Sigmoid colon (tissue), 7 donors: ENCODE results near the gene LRRTM4. TPM values are rescaled to one million over a fixed set of nuclear protein-coding genes. Genes with fewer than 3 reads are reported as not detected.

Source experiments
- DNase-seq: peaks from one replicate; pipeline ENCODE4 v3.0.0-alpha.2; 2019
- H3K27ac ChIP-seq, 4 donors: fragments of 200-600 bp; sonication (generic); one replicate each; pipeline ENCODE4 v1.5.1; 2016 to 2019; ENCODE audit warnings: mild to moderate bottlenecking in 1 of 4
- H3K27me3 ChIP-seq, 3 donors: fragments of 200-600 bp; sonication (generic); one replicate each; pipeline ENCODE4 v1.5.1; 2019; ENCODE audit warnings: mild to moderate bottlenecking in 1 of 3
- H3K36me3 ChIP-seq, 4 donors: fragments of 200-600 bp; sonication (generic); one replicate each; pipeline ENCODE4 v1.5.1; 2016 to 2019
- H3K4me1 ChIP-seq, 4 donors: fragments of 200-600 bp; sonication (generic); one replicate each; pipeline ENCODE4 v1.5.1; 2017 to 2019
- H3K4me3 ChIP-seq, 4 donors: fragments of 200-600 bp; sonication (generic); one replicate each; pipeline ENCODE4 v1.5.1; 2017 to 2019; ENCODE audit warnings: mild to moderate bottlenecking in 2 of 4, moderate library complexity in 1 of 4
- H3K9me3 ChIP-seq, 4 donors: fragments of 200-600 bp in 3 of 4; sonication (generic) in 3 of 4; one replicate each; pipeline versions ENCODE4 v1.5.1 to v1.6.1; 2013 to 2019
- EP300 ChIP-seq, 4 donors: sonication (generic); formaldehyde crosslinking; IDR thresholded peaks; one replicate each; pipeline ENCODE4 v1.6.1; 2017; ENCODE audit warnings: antibody characterized with exemption in 4 of 4
- POLR2A ChIP-seq, 2 donors: fragments of 450-650 bp; IDR thresholded peaks; one replicate each; pipeline ENCODE4 v1.6.1; 2016; ENCODE audit warnings: antibody characterized with exemption in 2 of 2, mild to moderate bottlenecking in 2 of 2, moderate library complexity in 2 of 2
- POLR2AphosphoS5 ChIP-seq, 4 donors: sonication (generic); formaldehyde crosslinking; IDR thresholded peaks; one replicate each; pipeline ENCODE4 v1.6.1; 2017; ENCODE audit warnings: antibody characterized with exemption in 4 of 4
- WGBS, 2 donors: extraction: QIAGEN DNeasy Blood & Tissue Kit; methylation state at CpG; one replicate each; pipeline ENCODE4 v1.1.7; 2013; 5-methylcytosine and 5-hydroxymethylcytosine counted together
- intact Hi-C: fragments of 100-400 bp; cut with DNase I; formaldehyde crosslinking; loops from one replicate; pipeline ENCODE4 v1.15.1; 2023
- polyA plus RNA-seq, 3 donors: library from polyadenylated mRNA; stranded (reverse); fragments of 200-250 nt; gene quantifications; one replicate each; pipeline ENCODE4 v1.2.3, GENCODE V29; 2013
- total RNA-seq, 4 donors: library from RNA; depleted of rRNA; stranded (reverse); fragments of >200 nt; gene quantifications; one replicate each; pipeline ENCODE4 v1.1.0, GENCODE V29; 2016
- TF ChIP-seq, protein P1 (sequence below), 4 experiments: fragments of 450-650 bp in 3 of 4; fragments of 200-600 bp in 1 of 4; IDR thresholded peaks; one replicate each; pipeline ENCODE4 v1.5.1; 2016 to 2019; ENCODE audit warnings: antibody characterized with exemption in 4 of 4, mild to moderate bottlenecking in 3 of 4, moderate library complexity in 2 of 4
- donor health status: healthy with polysubstance abuse.
- donor health status: Bipolar disorder and iron deficiency.
- donor health status: healthy.

Gene LRRTM4
- total and polyA plus RNA-seq, 7 donors = 0.17 to 1.1 (median 0.55) TPM; not detected in 2

DNA sequence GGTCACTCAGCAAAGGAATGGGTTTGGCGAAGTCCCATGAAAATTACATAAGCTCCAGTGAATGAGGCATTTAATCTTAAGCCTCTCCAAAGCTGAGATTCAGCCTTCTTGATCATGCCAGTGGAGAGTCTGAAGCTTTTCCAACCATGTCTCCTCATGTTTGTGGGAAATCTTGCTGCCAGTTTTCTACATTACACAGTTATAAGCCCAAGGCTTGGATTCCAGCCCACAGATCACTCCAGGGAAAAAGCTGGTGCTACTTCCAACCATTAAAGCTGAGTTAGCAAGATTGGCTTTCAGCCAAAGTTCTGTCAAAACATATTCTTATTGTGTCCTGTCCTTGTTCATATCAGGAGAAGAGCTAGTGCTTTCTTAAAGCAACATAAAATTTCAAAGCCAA, 293.8 kb downstream of the LRRTM4 start:
- Histone ChIP-seq H3K4me1 (peaks cover 0 to 15% (median 7%) of the 10 kb centered on the region in 4 donors), H3K27me3 (no peaks in the 10 kb centered on the region), H3K9me3 (no peaks in the 10 kb centered on the region), H3K4me3 (no peak overlapping the region), H3K27ac (no peak overlapping the region), H3K36me3 (no peaks in the 10 kb centered on the region)
- TF ChIP-seq POLR2AphosphoS5 (IDR thresholded peaks at IDR 0.05) (no peak), EP300 (IDR thresholded peaks at IDR 0.05) (no peak), POLR2A (IDR thresholded peaks at IDR 0.05) (no peak)
- TF ChIP-seq, protein P1, sequence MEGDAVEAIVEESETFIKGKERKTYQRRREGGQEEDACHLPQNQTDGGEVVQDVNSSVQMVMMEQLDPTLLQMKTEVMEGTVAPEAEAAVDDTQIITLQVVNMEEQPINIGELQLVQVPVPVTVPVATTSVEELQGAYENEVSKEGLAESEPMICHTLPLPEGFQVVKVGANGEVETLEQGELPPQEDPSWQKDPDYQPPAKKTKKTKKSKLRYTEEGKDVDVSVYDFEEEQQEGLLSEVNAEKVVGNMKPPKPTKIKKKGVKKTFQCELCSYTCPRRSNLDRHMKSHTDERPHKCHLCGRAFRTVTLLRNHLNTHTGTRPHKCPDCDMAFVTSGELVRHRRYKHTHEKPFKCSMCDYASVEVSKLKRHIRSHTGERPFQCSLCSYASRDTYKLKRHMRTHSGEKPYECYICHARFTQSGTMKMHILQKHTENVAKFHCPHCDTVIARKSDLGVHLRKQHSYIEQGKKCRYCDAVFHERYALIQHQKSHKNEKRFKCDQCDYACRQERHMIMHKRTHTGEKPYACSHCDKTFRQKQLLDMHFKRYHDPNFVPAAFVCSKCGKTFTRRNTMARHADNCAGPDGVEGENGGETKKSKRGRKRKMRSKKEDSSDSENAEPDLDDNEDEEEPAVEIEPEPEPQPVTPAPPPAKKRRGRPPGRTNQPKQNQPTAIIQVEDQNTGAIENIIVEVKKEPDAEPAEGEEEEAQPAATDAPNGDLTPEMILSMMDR (IDR thresholded peaks at IDR 0.05) = no peak
- DNase-seq = no peak
- WGBS, 2 donors = 83 to 90% methylated on average over 1 of the region's 1 CpG
- intact Hi-C loops = no loop called here

DNA sequence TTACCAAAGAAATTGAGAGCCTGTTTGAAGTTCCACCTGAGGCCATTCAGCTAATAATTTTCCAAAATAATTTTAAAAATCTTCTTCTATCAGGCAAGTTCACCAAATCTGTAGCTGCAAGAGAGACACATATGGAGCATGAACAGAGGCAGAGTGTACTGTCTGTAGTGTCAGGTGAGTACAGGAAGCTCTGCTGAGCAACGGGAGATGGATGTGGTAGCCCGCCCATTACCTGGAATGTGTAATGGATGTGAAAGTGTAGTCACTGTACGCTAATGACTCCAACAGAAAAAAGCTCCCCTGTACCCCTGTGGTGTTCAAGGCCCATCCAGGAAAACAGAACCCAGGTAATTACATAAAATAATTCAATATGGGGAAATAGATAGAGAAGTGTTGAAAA, 311.5 kb downstream of the LRRTM4 start:
- no peak for TF ChIP-seq POLR2AphosphoS5 (IDR thresholded peaks at IDR 0.05)
- no peak for TF ChIP-seq POLR2A (IDR thresholded peaks at IDR 0.05)
- TF ChIP-seq, protein P1 (IDR thresholded peaks at IDR 0.05) = no peak
- TF ChIP-seq EP300 (IDR thresholded peaks at IDR 0.05) = no peak
- Histone ChIP-seq H3K9me3 (no peaks in the 10 kb centered on the region), H3K4me3 (no peak overlapping the region), H3K27me3 (no peaks in the 10 kb centered on the region), H3K36me3 (no peaks in the 10 kb centered on the region), H3K27ac (no peak overlapping the region), H3K4me1 (no peaks in the 10 kb centered on the region)
- intact Hi-C loops = no loop called here
- DNase-seq = no peak
- 69 to 82% methylated on average over 3 of the region's 3 CpGs for WGBS, 2 donors

DNA sequence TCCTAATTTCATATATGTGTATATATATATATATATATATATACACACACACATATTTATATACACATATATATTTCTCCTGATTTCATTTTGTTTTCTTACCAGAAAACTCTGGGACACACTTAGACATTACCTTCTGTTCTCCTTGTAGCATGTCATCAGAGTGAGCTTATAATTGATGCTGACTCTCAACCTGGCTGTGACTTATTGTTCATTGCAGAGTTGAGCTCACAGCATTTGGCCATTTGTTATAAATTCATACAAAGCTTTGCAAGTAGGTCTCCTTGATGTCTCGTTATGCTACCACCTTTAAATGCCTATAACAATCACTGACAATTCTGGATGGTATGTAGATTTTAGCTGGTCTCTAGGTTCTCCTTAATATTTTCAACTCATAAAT, 314.8 kb downstream of the LRRTM4 start:
- Histone ChIP-seq H3K9me3 (no peaks in the 10 kb centered on the region), H3K4me1 (no peaks in the 10 kb centered on the region), H3K27ac (no peak overlapping the region), H3K27me3 (no peaks in the 10 kb centered on the region), H3K4me3 (no peak overlapping the region), H3K36me3 (no peaks in the 10 kb centered on the region)
- no peak for TF ChIP-seq POLR2A (IDR thresholded peaks at IDR 0.05)
- TF ChIP-seq POLR2AphosphoS5 (IDR thresholded peaks at IDR 0.05) = no peak
- TF ChIP-seq, protein P1 (IDR thresholded peaks at IDR 0.05) = no peak
- no peak for DNase-seq
- intact Hi-C loops = no loop called here
- WGBS, 2 donors = 76 to 87% methylated on average over 1 of the region's 1 CpG

DNA sequence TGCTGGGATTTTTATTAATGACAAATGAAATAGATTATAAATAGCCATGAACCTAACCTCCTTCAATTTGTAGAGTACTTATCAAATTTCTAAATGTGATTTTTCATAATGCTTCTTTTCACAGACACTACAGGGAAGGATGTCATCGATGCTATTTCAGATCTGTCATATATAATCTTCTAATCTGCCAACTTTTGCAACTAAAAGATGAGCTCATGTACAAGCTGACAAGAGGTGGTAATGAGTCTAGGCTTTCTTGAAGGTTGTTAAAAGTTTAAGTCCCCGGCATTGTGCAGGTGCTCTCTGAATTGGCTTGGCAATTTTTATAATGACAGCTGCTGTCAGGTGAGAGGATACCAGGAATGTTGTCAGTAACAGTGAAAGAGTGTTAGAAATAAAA, 320.4 kb downstream of the LRRTM4 start:
- intact Hi-C loops = no loop called here
- no peak overlapping the region for H3K4me3 ChIP-seq
- H3K36me3 ChIP-seq = no peaks in the 10 kb centered on the region
- TF ChIP-seq POLR2AphosphoS5 (IDR thresholded peaks at IDR 0.05) (no peak), POLR2A (IDR thresholded peaks at IDR 0.05) (no peak)
- TF ChIP-seq, protein P1 (IDR thresholded peaks at IDR 0.05) = no peak
- H3K27me3 ChIP-seq = no peaks in the 10 kb centered on the region
- H3K9me3 ChIP-seq = no peaks in the 10 kb centered on the region
- no peak for DNase-seq
- H3K4me1 ChIP-seq = no peaks in the 10 kb centered on the region
- no peak overlapping the region for H3K27ac ChIP-seq
- 78 to 82% methylated on average over 2 of the region's 2 CpGs for WGBS, 2 donors

DNA sequence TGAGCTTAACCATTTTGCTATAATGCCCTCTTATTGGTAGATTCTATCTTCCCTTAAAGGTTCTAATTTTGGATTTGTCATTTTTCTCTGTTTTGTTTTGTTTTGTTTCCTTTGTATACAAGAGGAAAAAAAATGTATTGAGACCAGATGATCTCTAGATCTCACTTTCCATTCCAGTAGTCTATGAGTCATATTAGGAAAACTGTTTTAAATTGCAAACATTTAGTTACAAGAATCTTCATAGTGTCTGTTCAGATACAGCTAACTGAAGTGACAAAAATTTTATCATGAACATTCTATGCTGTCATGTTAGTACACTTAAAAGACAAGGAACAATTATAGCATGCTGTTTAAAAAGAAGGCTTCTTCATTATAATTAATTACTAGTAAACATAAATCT, 322.8 kb downstream of the LRRTM4 start:
- no peak for DNase-seq
- Histone ChIP-seq H3K36me3 (no peaks in the 10 kb centered on the region), H3K27ac (no peak overlapping the region), H3K9me3 (no peaks in the 10 kb centered on the region), H3K4me1 (no peaks in the 10 kb centered on the region), H3K27me3 (no peaks in the 10 kb centered on the region), H3K4me3 (no peak overlapping the region)
- no peak for TF ChIP-seq POLR2AphosphoS5 (IDR thresholded peaks at IDR 0.05)
- TF ChIP-seq POLR2A (IDR thresholded peaks at IDR 0.05) = no peak
- TF ChIP-seq EP300 (IDR thresholded peaks at IDR 0.05) = no peak
- TF ChIP-seq, protein P1 (IDR thresholded peaks at IDR 0.05) = no peak
- intact Hi-C loops = no loop called here
